ENCODE measurements around the gene RND3. TPM values are rescaled to one million over a fixed set of nuclear protein-coding genes. Genes with fewer than 3 reads are reported as not detected.

RND3 gene
- total RNA-seq, 4 donors from 2014 or later = 67.3 to 163 (median 97.1) TPM

GRCh38 chr2:150431561-150432311 is 55.7 kb downstream of the RND3 start:
- DNase-seq = no peak
- TF ChIP-seq CTCF (IDR thresholded peaks at IDR 0.05) = no peak
- no peak for TF ChIP-seq POLR2A (IDR thresholded peaks at IDR 0.05)

GRCh38 chr2:150429384-150429961 is 58.0 kb downstream of the RND3 start:
- H3K4me3 ChIP-seq = no peak overlapping the region
- DNase-seq = no peak
- no peak overlapping the region for H3K27ac ChIP-seq
- no peak for TF ChIP-seq POLR2A (IDR thresholded peaks at IDR 0.05)
- no peak for TF ChIP-seq CTCF (IDR thresholded peaks at IDR 0.05)
- peaks cover 0 to 15% (median 0%) of the 10 kb centered on the region in 3 donors for H3K4me1 ChIP-seq
- H3K27me3 ChIP-seq = no peaks in the 10 kb centered on the region
- no peaks in the 10 kb centered on the region for H3K9me3 ChIP-seq
- H3K36me3 ChIP-seq = no peaks in the 10 kb centered on the region
- 88 to 93% methylated on average over 3 of the region's 3 CpGs for WGBS, 2 donors
- intact Hi-C loops (cut with DNase I) = no loop called here

More at GRCh38 chr2:150431561-150432311, 55.7 kb downstream of the RND3 start:
- no peaks in the 10 kb centered on the region for H3K36me3 ChIP-seq
- H3K4me3 ChIP-seq = no peak overlapping the region
- H3K4me1 ChIP-seq = peaks cover 0 to 15% (median 0%) of the 10 kb centered on the region in 3 donors
- 19 to 50% methylated on average over 1 of the region's 1 CpG for WGBS, 2 donors
- no peaks in the 10 kb centered on the region for H3K27me3 ChIP-seq
- no peak overlapping the region for H3K27ac ChIP-seq
- no peaks in the 10 kb centered on the region for H3K9me3 ChIP-seq
- intact Hi-C loops (cut with DNase I) = no loop called here

GRCh38 chr2:150428641-150429040 is 58.8 kb downstream of the RND3 start:
- Histone ChIP-seq H3K4me3 (no peak overlapping the region), H3K27me3 (no peaks in the 10 kb centered on the region), H3K4me1 (peaks cover 0 to 15% (median 0%) of the 10 kb centered on the region in 3 donors), H3K27ac (no peak overlapping the region), H3K36me3 (no peaks in the 10 kb centered on the region), H3K9me3 (no peaks in the 10 kb centered on the region)
- no peak for DNase-seq
- intact Hi-C loops (cut with DNase I) = no loop called here
- TF ChIP-seq CTCF (IDR thresholded peaks at IDR 0.05) (no peak), POLR2A (IDR thresholded peaks at IDR 0.05) (no peak)
- WGBS, 2 donors = 63 to 79% methylated on average over 2 of the region's 2 CpGs

- Histone ChIP-seq H3K9me3 (no peaks in the 10 kb centered on the region), H3K4me3 (no peak overlapping the region), H3K4me1 (peaks cover 0 to 15% (median 0%) of the 10 kb centered on the region in 3 donors), H3K27me3 (no peaks in the 10 kb centered on the region), H3K27ac (no peak overlapping the region), H3K36me3 (no peaks in the 10 kb centered on the region)
- TF ChIP-seq CTCF (IDR thresholded peaks at IDR 0.05) = no peak
- intact Hi-C loops (cut with DNase I) = no loop called here
- WGBS, 2 donors = 62 to 79% methylated on average over 3 of the region's 3 CpGs
- DNase-seq = no peak
These were observed 60.2 kb downstream of the RND3 start for GRCh38 chr2:150427298-150427697.

GRCh38 chr2:150426724-150427123 is 60.7 kb downstream of the RND3 start:
- DNase-seq = no peak
- H3K9me3 ChIP-seq = no peaks in the 10 kb centered on the region
- no peaks in the 10 kb centered on the region for H3K36me3 ChIP-seq
- no peak for TF ChIP-seq POLR2A (IDR thresholded peaks at IDR 0.05)
- TF ChIP-seq CTCF (IDR thresholded peaks at IDR 0.05) = no peak
- no peaks in the 10 kb centered on the region for H3K27me3 ChIP-seq
- WGBS, 2 donors = 79 to 80% methylated on average over 4 of the region's 4 CpGs
- intact Hi-C loops (cut with DNase I) = no loop called here
- H3K4me1 ChIP-seq = peaks cover 0 to 14% (median 0%) of the 10 kb centered on the region in 3 donors
- H3K27ac ChIP-seq = no peak overlapping the region
- no peak overlapping the region for H3K4me3 ChIP-seq

All from esophagus squamous epithelium (tissue), 5 donors.